Ovary (tissue), 9 donors: ENCODE measurements around the gene ADNP. TPM values are rescaled to one million over a fixed set of nuclear protein-coding genes. Genes with fewer than 3 reads are reported as not detected.

Experiments used
- DNase-seq, 5 donors: peaks; one replicate each; pipeline ENCODE4 v3.0.0-alpha.2; 2019 to 2020
- H3K27ac ChIP-seq, 2 donors: fragments of 200-600 bp; one replicate each; pipeline versions ENCODE4 v1.5.1 to v1.8.0; 2019 to 2022
- H3K27me3 ChIP-seq: fragments of 200-600 bp; one replicate; pipeline ENCODE4 v1.8.0; 2022
- H3K36me3 ChIP-seq: fragments of 200-600 bp; sonication (generic); one replicate; pipeline ENCODE4 v1.5.1; 2019
- H3K4me1 ChIP-seq: one replicate; pipeline ENCODE4 v1.8.1; 2013; ENCODE audit warnings: mild to moderate bottlenecking, moderate library complexity; ENCODE audit not compliant: insufficient read depth
- H3K4me3 ChIP-seq: fragments of 200-600 bp; sonication (generic); one replicate; pipeline ENCODE4 v1.5.1; 2017
- H3K9me3 ChIP-seq, 2 donors: fragments of 200-600 bp in 1 of 2; sonication (generic) in 1 of 2; one replicate each; pipeline versions ENCODE4 v1.5.1 to v1.8.1; 2013 to 2019; ENCODE audit warnings: mild to moderate bottlenecking in 1 of 2, moderate library complexity in 1 of 2
- CTCF ChIP-seq, 3 donors: fragments of 450-650 bp in 2 of 3; fragments of 200-600 bp in 1 of 3; IDR thresholded peaks; one replicate each; pipeline versions ENCODE4 v1.5.1 to v1.8.0; 2016 to 2022; ENCODE audit warnings: antibody characterized with exemption in 3 of 3, mild to moderate bottlenecking in 1 of 3
- EP300 ChIP-seq: sonication (generic); formaldehyde crosslinking; IDR thresholded peaks from one replicate; pipeline ENCODE4 v1.6.1; 2017; ENCODE audit warnings: antibody characterized with exemption
- POLR2A ChIP-seq: fragments of 450-650 bp; IDR thresholded peaks from one replicate; pipeline ENCODE4 v1.6.1; 2017; ENCODE audit warnings: antibody characterized with exemption, mild to moderate bottlenecking, moderate library complexity
- WGBS, 3 donors: extraction: QIAGEN DNeasy Blood & Tissue Kit in 1 of 3; methylation state at CpG; one replicate each; pipeline versions ENCODE4 v1.1.5 to v1.1.7; 2013 to 2017; 5-methylcytosine and 5-hydroxymethylcytosine counted together
- intact Hi-C, 4 donors: fragments of 100-400 bp; cut with DNase I; formaldehyde crosslinking; loops; one replicate each; pipeline versions ENCODE4 v1.11.0 to v1.15.1; 2022 to 2023
- polyA plus RNA-seq, 2 donors: library from polyadenylated mRNA; stranded (reverse); fragments of 200-250 nt in 1 of 2; fragments of 350-450 nt in 1 of 2; fragmentation: Illumina TruSeq in 1 of 2; extraction: RNeasy Lipid Tissue Mini Kit (QIAGEN cat#74804) in 1 of 2; gene quantifications; one replicate each; pipeline ENCODE4 v1.2.3, GENCODE V29; 2013 to 2014
- total RNA-seq, 7 donors: library from RNA; depleted of rRNA in 2 of 7; stranded (reverse); fragments of >200 nt in 2 of 7; fragmentation: NEBNext Ultra II Directional in 3 of 7; extraction: Animal tissue kit (Norgen Biotek cat#: 25700) in 3 of 7; gene quantifications; one replicate each; pipeline versions ENCODE4 v1.1.0 to v1.2.4, GENCODE V29; 2016 to 2023
- donor health status: DM: no; HTN: no; CAD: no; lungs with moderate emphysema.
- donor health status: DM: no; HTN: no; CAD: no.
- donor health status: Bipolar disorder and iron deficiency.
- donor health status: DM: yes; HTN: yes; CAD: no.
- donor health status: DM: no; HTN: no; CAD: no.
- donor health status: DM: yes; HTN: yes; CAD: no.

ADNP gene
- total and polyA plus RNA-seq, 9 donors, result 30.8 to 94.7 (median 75.5) TPM

GRCh38 chr20:50876816-50877215 lies 54.4 kb downstream of the ADNP start:
- no peak overlapping the region for H3K27ac ChIP-seq
- intact Hi-C loops, result loop anchor here in 2 of 4 donors (10.0 kb wide), 2 partner anchors 48 to 72 kb away; no protein-coding TSS in a partner anchor
- H3K4me3 ChIP-seq, result no peak overlapping the region
- H3K9me3 ChIP-seq, result no peaks in the 10 kb centered on the region
- WGBS, 3 donors, result 87 to 91% (median 88%) methylated on average over 7 of the region's 7 CpGs
- H3K27me3 ChIP-seq, result no peaks in the 10 kb centered on the region
- H3K4me1 ChIP-seq, result no peaks in the 10 kb centered on the region
- DNase-seq, result peak in 1 of 5 donors; percentile 23
- no peak for TF ChIP-seq EP300
- no peak for TF ChIP-seq CTCF (IDR thresholded peaks at IDR 0.05)
- no peak for TF ChIP-seq POLR2A
- H3K36me3 ChIP-seq, result no peaks in the 10 kb centered on the region

- no peak for TF ChIP-seq CTCF (IDR thresholded peaks at IDR 0.05)
- no peak for TF ChIP-seq EP300
- no peak for TF ChIP-seq POLR2A
- H3K9me3 ChIP-seq, result no peaks in the 10 kb centered on the region
- no peak overlapping the region for H3K27ac ChIP-seq
- 94 to 96% (median 95%) methylated on average over 19 of the region's 19 CpGs for WGBS, 3 donors
- DNase-seq, result peak in 1 of 5 donors; percentile 12
- intact Hi-C loops, result loop anchor here in 2 of 4 donors (10.0 kb wide), 2 partner anchors 49 to 71 kb away; no protein-coding TSS in a partner anchor
- H3K27me3 ChIP-seq, result no peaks in the 10 kb centered on the region
- no peak overlapping the region for H3K4me3 ChIP-seq
- H3K36me3 ChIP-seq, result no peaks in the 10 kb centered on the region
- H3K4me1 ChIP-seq, result peaks cover 2% of the 10 kb centered on the region
Observed at GRCh38 chr20:50876063-50876685, 55.1 kb downstream of the ADNP start.

GRCh38 chr20:50874758-50875665 lies 56.2 kb downstream of the ADNP start:
- Histone ChIP-seq H3K27me3 (no peaks in the 10 kb centered on the region), H3K36me3 (no peaks in the 10 kb centered on the region), H3K9me3 (no peaks in the 10 kb centered on the region), H3K27ac (no peak overlapping the region), H3K4me1 (peaks cover 6% of the 10 kb centered on the region), H3K4me3 (no peak overlapping the region)
- intact Hi-C loops, result loop anchor here in 2 of 4 donors (10.0 kb wide), 2 partner anchors 50 to 70 kb away; no protein-coding TSS in a partner anchor
- WGBS, 3 donors, result 89% methylated on average over 27 to 28 of the region's 28 CpGs
- DNase-seq, result peak in 1 of 5 donors; percentile 25
- TF ChIP-seq EP300 (no peak), POLR2A (no peak), CTCF (IDR thresholded peaks at IDR 0.05) (no peak)

- 46 to 55% (median 51%) methylated on average over 10 of the region's 10 CpGs for WGBS, 3 donors
Observed at GRCh38 chr20:50874111-50874757, 57.0 kb downstream of the ADNP start.

More at GRCh38 chr20:50874111-50874757, 57.0 kb downstream of the ADNP start:
- H3K36me3 ChIP-seq, result no peaks in the 10 kb centered on the region
- H3K4me3 ChIP-seq, result no peak overlapping the region
- TF ChIP-seq POLR2A (no peak), EP300 (no peak), CTCF (IDR thresholded peaks at IDR 0.05) (no peak)
- DNase-seq, result peak in 2 of 5 donors; percentile 27 to 63
- intact Hi-C loops, result loop anchor here in 2 of 4 donors (10.0 kb wide), 2 partner anchors 51 to 69 kb away; no protein-coding TSS in a partner anchor
- peaks cover 6% of the 10 kb centered on the region for H3K4me1 ChIP-seq
- H3K9me3 ChIP-seq, result no peaks in the 10 kb centered on the region
- H3K27ac ChIP-seq, result no peak overlapping the region
- H3K27me3 ChIP-seq, result no peaks in the 10 kb centered on the region
